Activated naive CD4-positive, alpha-beta T cell treated with anti-CD3 and anti-CD28 coated beads, Interleukin-2, amount 10 ng/mL, durations not matched to agents 7 days and 5 days (primary cell): ENCODE data around the gene SYNJ2.

ENCODE experiments used
- CTCF ChIA-PET: fragments of 350-600 bp; sonication (Branson Sonifier 250); formaldehyde crosslinking; loops from one replicate; lab custom pipeline; 2021; ENCODE audit warnings: antibody characterized with exemption; lab: Charles Lee
- DNase-seq: peaks from one replicate; pipeline ENCODE4 v3.0.0-alpha.2; 2020
- H3K27ac Mint-ChIP-seq: one replicate; pipeline ENCODE4 v1.8.0; 2021; ENCODE audit warnings: mild to moderate bottlenecking, moderate library complexity, mixed read lengths
- H3K27me3 Mint-ChIP-seq: one replicate; pipeline ENCODE4 v1.8.0; 2021; ENCODE audit warnings: mild to moderate bottlenecking, mixed read lengths
- H3K36me3 Mint-ChIP-seq: one replicate; pipeline ENCODE4 v1.8.0; 2021; ENCODE audit warnings: mixed read lengths
- H3K4me1 Mint-ChIP-seq: one replicate; pipeline ENCODE4 v1.8.0; 2021; ENCODE audit warnings: mixed read lengths
- H3K4me3 Mint-ChIP-seq: one replicate; pipeline ENCODE4 v1.8.0; 2021; ENCODE audit warnings: mild to moderate bottlenecking, moderate library complexity, mixed read lengths
- H3K9me3 Mint-ChIP-seq: one replicate; pipeline ENCODE4 v1.8.0; 2021; ENCODE audit warnings: mixed read lengths

SYNJ2 gene

GRCh38 chr6:158109748-158110147, 128.1 kb downstream of the SYNJ2 start:
- no peaks in the 10 kb centered on the region for H3K4me1 Mint-ChIP-seq
- no peak overlapping the region for H3K27ac Mint-ChIP-seq
- no peaks in the 10 kb centered on the region for H3K27me3 Mint-ChIP-seq
- DNase-seq: no peak
- no peaks in the 10 kb centered on the region for H3K9me3 Mint-ChIP-seq
- no peak overlapping the region for H3K4me3 Mint-ChIP-seq
- CTCF ChIA-PET: no interaction called here
- H3K36me3 Mint-ChIP-seq: peaks cover 27% of the 10 kb centered on the region

GRCh38 chr6:158110986-158111385, 129.3 kb downstream of the SYNJ2 start:
- no peak overlapping the region for H3K4me3 Mint-ChIP-seq
- peaks cover 30% of the 10 kb centered on the region for H3K36me3 Mint-ChIP-seq

GRCh38 chr6:158111987-158112386, 130.3 kb downstream of the SYNJ2 start:
- no peaks in the 10 kb centered on the region for H3K27me3 Mint-ChIP-seq
- H3K9me3 Mint-ChIP-seq: no peaks in the 10 kb centered on the region
- no peak overlapping the region for H3K4me3 Mint-ChIP-seq
- peaks cover 32% of the 10 kb centered on the region for H3K36me3 Mint-ChIP-seq
- CTCF ChIA-PET: no interaction called here
- no peak for DNase-seq
- H3K4me1 Mint-ChIP-seq: no peaks in the 10 kb centered on the region
- H3K27ac Mint-ChIP-seq: no peak overlapping the region

More at GRCh38 chr6:158110986-158111385, 129.3 kb downstream of the SYNJ2 start:
- Mint-ChIP-seq H3K27ac (no peak overlapping the region), H3K27me3 (no peaks in the 10 kb centered on the region), H3K9me3 (no peaks in the 10 kb centered on the region), H3K4me1 (no peaks in the 10 kb centered on the region)
- CTCF ChIA-PET: no interaction called here
- DNase-seq: no peak

- no peaks in the 10 kb centered on the region for H3K4me1 Mint-ChIP-seq
These were observed 132.1 kb downstream of the SYNJ2 start for GRCh38 chr6:158113802-158114201.

GRCh38 chr6:158115102-158115501, 133.4 kb downstream of the SYNJ2 start:
- CTCF ChIA-PET: interaction anchor here (1.2 kb wide), 1 partner anchor 41 kb away, joined by 3 read pairs; no protein-coding TSS in a partner anchor
- peaks cover 32% of the 10 kb centered on the region for H3K36me3 Mint-ChIP-seq
- no peaks in the 10 kb centered on the region for H3K9me3 Mint-ChIP-seq
- no peak for DNase-seq
- H3K27ac Mint-ChIP-seq: no peak overlapping the region
- H3K4me1 Mint-ChIP-seq: no peaks in the 10 kb centered on the region
- no peak overlapping the region for H3K4me3 Mint-ChIP-seq
- H3K27me3 Mint-ChIP-seq: no peaks in the 10 kb centered on the region

More at GRCh38 chr6:158113802-158114201, 132.1 kb downstream of the SYNJ2 start:
- DNase-seq: no peak
- H3K9me3 Mint-ChIP-seq: no peaks in the 10 kb centered on the region
- CTCF ChIA-PET: interaction anchor here (0.7 to 1.2 kb wide), 2 partner anchors 40 to 41 kb away, joined by 3 read pairs; no protein-coding TSS in a partner anchor
- no peaks in the 10 kb centered on the region for H3K27me3 Mint-ChIP-seq
- H3K27ac Mint-ChIP-seq: no peak overlapping the region
- H3K4me3 Mint-ChIP-seq: no peak overlapping the region
- peaks cover 39% of the 10 kb centered on the region for H3K36me3 Mint-ChIP-seq

- H3K9me3 Mint-ChIP-seq: no peaks in the 10 kb centered on the region
- no peak for DNase-seq
- H3K27me3 Mint-ChIP-seq: no peaks in the 10 kb centered on the region
- peaks cover 32% of the 10 kb centered on the region for H3K36me3 Mint-ChIP-seq
- CTCF ChIA-PET: no interaction called here
- H3K4me1 Mint-ChIP-seq: no peaks in the 10 kb centered on the region
- no peak overlapping the region for H3K4me3 Mint-ChIP-seq
- H3K27ac Mint-ChIP-seq: no peak overlapping the region
These were observed 133.8 kb downstream of the SYNJ2 start for GRCh38 chr6:158115508-158115907.

GRCh38 chr6:158118886-158119285, 137.2 kb downstream of the SYNJ2 start:
- no peak for DNase-seq
- Mint-ChIP-seq H3K27ac (no peak overlapping the region), H3K4me1 (no peaks in the 10 kb centered on the region), H3K4me3 (no peak overlapping the region), H3K9me3 (no peaks in the 10 kb centered on the region), H3K36me3 (peaks cover 23% of the 10 kb centered on the region), H3K27me3 (no peaks in the 10 kb centered on the region)
- CTCF ChIA-PET: no interaction called here

- Mint-ChIP-seq H3K4me1 (no peaks in the 10 kb centered on the region), H3K27ac (no peak overlapping the region), H3K27me3 (no peaks in the 10 kb centered on the region), H3K36me3 (peaks cover 23% of the 10 kb centered on the region), H3K4me3 (no peak overlapping the region), H3K9me3 (no peaks in the 10 kb centered on the region)
- no peak for DNase-seq
- CTCF ChIA-PET: no interaction called here
These were observed 139.7 kb downstream of the SYNJ2 start for GRCh38 chr6:158121335-158121734.

- Mint-ChIP-seq H3K4me1 (no peaks in the 10 kb centered on the region), H3K36me3 (peaks cover 21% of the 10 kb centered on the region), H3K4me3 (no peak overlapping the region), H3K27ac (no peak overlapping the region), H3K9me3 (no peaks in the 10 kb centered on the region), H3K27me3 (no peaks in the 10 kb centered on the region)
- CTCF ChIA-PET: no interaction called here
- no peak for DNase-seq
These were observed 140.4 kb downstream of the SYNJ2 start for GRCh38 chr6:158122048-158122447.

- peaks cover 14% of the 10 kb centered on the region for H3K36me3 Mint-ChIP-seq
- CTCF ChIA-PET: no interaction called here
- H3K27ac Mint-ChIP-seq: no peak overlapping the region
- H3K27me3 Mint-ChIP-seq: no peaks in the 10 kb centered on the region
- H3K9me3 Mint-ChIP-seq: no peaks in the 10 kb centered on the region
- no peaks in the 10 kb centered on the region for H3K4me1 Mint-ChIP-seq
- no peak for DNase-seq
- H3K4me3 Mint-ChIP-seq: no peak overlapping the region
These were observed 142.6 kb downstream of the SYNJ2 start for GRCh38 chr6:158124288-158124687.

GRCh38 chr6:158125271-158125670, 143.6 kb downstream of the SYNJ2 start:
- H3K27ac Mint-ChIP-seq: no peak overlapping the region
- H3K27me3 Mint-ChIP-seq: no peaks in the 10 kb centered on the region
- no peak for DNase-seq
- no peak overlapping the region for H3K4me3 Mint-ChIP-seq
- peaks cover 14% of the 10 kb centered on the region for H3K36me3 Mint-ChIP-seq
- H3K4me1 Mint-ChIP-seq: no peaks in the 10 kb centered on the region
- CTCF ChIA-PET: no interaction called here
- no peaks in the 10 kb centered on the region for H3K9me3 Mint-ChIP-seq

GRCh38 chr6:158131926-158132325, 150.3 kb downstream of the SYNJ2 start:
- H3K4me1 Mint-ChIP-seq: no peaks in the 10 kb centered on the region
- no peak overlapping the region for H3K4me3 Mint-ChIP-seq
- H3K27me3 Mint-ChIP-seq: no peaks in the 10 kb centered on the region
- DNase-seq: peak; percentile 28
- H3K27ac Mint-ChIP-seq: no peak overlapping the region
- peaks cover 1% of the 10 kb centered on the region for H3K36me3 Mint-ChIP-seq
- CTCF ChIA-PET: interaction anchor here (0.5 to 1.8 kb wide), 14 partner anchors 9 to 928 kb away, joined by 3 to 6 read pairs (median 4); no protein-coding TSS in a partner anchor
- no peaks in the 10 kb centered on the region for H3K9me3 Mint-ChIP-seq

GRCh38 chr6:158142789-158143188, 161.1 kb downstream of the SYNJ2 start:
- Mint-ChIP-seq H3K9me3 (no peaks in the 10 kb centered on the region), H3K4me1 (peaks cover 5% of the 10 kb centered on the region), H3K4me3 (no peak overlapping the region), H3K27ac (no peak overlapping the region), H3K36me3 (peaks cover 23% of the 10 kb centered on the region), H3K27me3 (no peaks in the 10 kb centered on the region)
- CTCF ChIA-PET: interaction anchor here (0.8 to 2.0 kb wide), 4 partner anchors 11 to 72 kb away, joined by 4 to 7 read pairs (median 5); no protein-coding TSS in a partner anchor
- DNase-seq: no peak

GRCh38 chr6:158143700-158144099, 162.0 kb downstream of the SYNJ2 start:
- H3K4me1 Mint-ChIP-seq: peaks cover 2% of the 10 kb centered on the region
- no peaks in the 10 kb centered on the region for H3K27me3 Mint-ChIP-seq
- H3K27ac Mint-ChIP-seq: no peak overlapping the region
- DNase-seq: no peak
- CTCF ChIA-PET: interaction anchor here (0.8 to 2.0 kb wide), 6 partner anchors 9 to 71 kb away, joined by 3 to 7 read pairs (median 5); no protein-coding TSS in a partner anchor
- H3K36me3 Mint-ChIP-seq: peaks cover 23% of the 10 kb centered on the region
- H3K9me3 Mint-ChIP-seq: no peaks in the 10 kb centered on the region
- no peak overlapping the region for H3K4me3 Mint-ChIP-seq
